Ishikawa (cell line): Measurements from ENCODE around the gene RELL1.

Experiments
- CEBPB ChIP-seq: IDR thresholded peaks from 2 replicates; pipeline ENCODE4 v1.6.1; 2012
- CREB1 ChIP-seq: IDR thresholded peaks from 2 replicates; pipeline ENCODE4 v1.6.1; 2012; ENCODE audit warnings: low read depth
- EGR1 ChIP-seq: IDR thresholded peaks from 2 replicates; pipeline ENCODE4 v1.6.1; 2012
- EP300 ChIP-seq: IDR thresholded peaks from 2 replicates; pipeline ENCODE4 v1.6.1; 2012; ENCODE audit warnings: borderline replicate concordance
- FOXM1 ChIP-seq: IDR thresholded peaks from 2 replicates; pipeline ENCODE4 v1.6.1; 2012; ENCODE audit warnings: low read depth, borderline replicate concordance
- MAX ChIP-seq: IDR thresholded peaks from 2 replicates; pipeline ENCODE4 v1.6.1; 2012
- NFIC ChIP-seq: IDR thresholded peaks from 2 replicates; pipeline ENCODE4 v1.6.1; 2012
- RAD21 ChIP-seq: IDR thresholded peaks from 2 replicates; pipeline ENCODE4 v1.6.1; 2012; ENCODE audit warnings: low read depth
- REST ChIP-seq: IDR thresholded peaks from 2 replicates; pipeline ENCODE4 v1.6.1; 2012; ENCODE audit warnings: low read depth, mild to moderate bottlenecking
- TAF1 ChIP-seq: IDR thresholded peaks from 2 replicates; pipeline ENCODE4 v1.6.1; 2012; ENCODE audit warnings: low read depth, mild to moderate bottlenecking
- TCF12 ChIP-seq: IDR thresholded peaks from 2 replicates; pipeline ENCODE4 v1.6.1; 2012; ENCODE audit warnings: low read depth
- TEAD4 ChIP-seq: IDR thresholded peaks from 2 replicates; pipeline ENCODE4 v1.6.1; 2012
- USF1 ChIP-seq: IDR thresholded peaks from 2 replicates; pipeline ENCODE4 v1.6.1; 2012
- YY1 ChIP-seq: IDR thresholded peaks from 2 replicates; pipeline ENCODE4 v1.6.1; 2012; ENCODE audit warnings: low read depth
- ZBTB7A ChIP-seq: IDR thresholded peaks from 2 replicates; pipeline ENCODE4 v1.6.1; 2012; ENCODE audit warnings: low read depth

Gene RELL1

GRCh38 chr4:37628977-37629609 lies 57.1 kb downstream of the RELL1 start:
- TF ChIP-seq YY1 (no peak), NFIC (no peak), CREB1 (no peak), EP300 (no peak), EGR1 (no peak), FOXM1 (no peak), TAF1 (no peak), REST (no peak), TCF12 (no peak), RAD21 (no peak), USF1 (no peak), TEAD4 (no peak), MAX (no peak), ZBTB7A (no peak), CEBPB (no peak)

GRCh38 chr4:37627263-37627662 lies 58.9 kb downstream of the RELL1 start:
- no peak for TF ChIP-seq CREB1
- TF ChIP-seq TAF1 = no peak
- no peak for TF ChIP-seq USF1
- no peak for TF ChIP-seq TCF12
- no peak for TF ChIP-seq FOXM1
- TF ChIP-seq YY1 = no peak

- no peak for TF ChIP-seq FOXM1
- no peak for TF ChIP-seq EGR1
- no peak for TF ChIP-seq ZBTB7A
- TF ChIP-seq USF1 = no peak
- TF ChIP-seq NFIC = no peak
- TF ChIP-seq TAF1 = no peak
- TF ChIP-seq CREB1 = no peak
- TF ChIP-seq TCF12 = no peak
- no peak for TF ChIP-seq TEAD4
- no peak for TF ChIP-seq RAD21
- no peak for TF ChIP-seq YY1
- TF ChIP-seq REST = no peak
- TF ChIP-seq EP300 = no peak
- TF ChIP-seq MAX = no peak
These were observed 60.7 kb downstream of the RELL1 start for GRCh38 chr4:37625499-37625898.

- TF ChIP-seq TCF12 (no peak), NFIC (no peak), YY1 (no peak), RAD21 (no peak), EGR1 (no peak), CEBPB (no peak), TEAD4 (no peak), MAX (no peak), ZBTB7A (no peak), TAF1 (no peak), USF1 (no peak), REST (no peak), FOXM1 (no peak), EP300 (no peak), CREB1 (no peak)
These were observed 62.2 kb downstream of the RELL1 start for GRCh38 chr4:37623940-37624339.
